GM23338 (cell line): ENCODE results near the gene ABCD3. TPM values are rescaled to one million over a fixed set of nuclear protein-coding genes. Genes with fewer than 3 reads are reported as not detected.

ENCODE experiments used
- ATAC-seq: fragments of 200-7000 bp; cut with Tn5 transposase; 3 replicates; pipeline ENCODE4 v1.9.1; 2020
- DNase-seq: peaks from one replicate; pipeline ENCODE4 v3.0.0-alpha.2; 2015; ENCODE audit warnings: low spot score
- H2AFZ ChIP-seq: fragments of 200-600 bp; sonication (generic); 2 replicates; pipeline ENCODE4 v1.8.0; 2016; ENCODE audit warnings: antibody characterized with exemption, mild to moderate bottlenecking, moderate library complexity
- H3F3A ChIP-seq: fragments of 200-600 bp; sonication (generic); replicated peaks from 2 replicates; pipeline ENCODE4 v1.8.0; 2017; ENCODE audit warnings: antibody characterized with exemption, mixed run types, low read depth
- H3K27ac ChIP-seq: fragments of 200-600 bp; sonication (generic); 2 replicates; pipeline ENCODE4 v1.6.1; 2016; ENCODE audit warnings: low read depth
- H3K27me3 ChIP-seq: fragments of 200-600 bp; sonication (generic); 2 replicates; pipeline ENCODE4 v1.8.0; 2016; ENCODE audit warnings: mild to moderate bottlenecking, mixed run types, moderate library complexity; ENCODE audit not compliant: insufficient read depth
- H3K36me3 ChIP-seq: fragments of 200-600 bp; sonication (generic); 2 replicates; pipeline ENCODE4 v1.8.0; 2016; ENCODE audit warnings: mild to moderate bottlenecking; ENCODE audit not compliant: insufficient read depth
- H3K4me1 ChIP-seq: fragments of 200-600 bp; sonication (generic); 2 replicates; pipeline ENCODE4 v1.8.0; 2016; ENCODE audit warnings: mild to moderate bottlenecking, moderate library complexity; ENCODE audit not compliant: insufficient read depth
- H3K4me2 ChIP-seq: fragments of 200-600 bp; sonication (generic); 2 replicates; pipeline ENCODE4 v1.7.1; 2017; ENCODE audit warnings: mixed run types
- H3K4me3 ChIP-seq: fragments of 200-600 bp; sonication (generic); 2 replicates; pipeline ENCODE4 v1.6.1; 2016; ENCODE audit warnings: mixed run types
- H3K79me2 ChIP-seq: fragments of 200-600 bp; sonication (generic); replicated peaks from 2 replicates; pipeline ENCODE4 v1.8.0; 2017; ENCODE audit warnings: mild to moderate bottlenecking; ENCODE audit not compliant: insufficient read depth
- H3K9me2 ChIP-seq: fragments of 200-600 bp; sonication (generic); 2 replicates; pipeline ENCODE4 v1.8.0; 2017; ENCODE audit not compliant: insufficient read depth
- H4K20me1 ChIP-seq: fragments of 200-600 bp; sonication (generic); replicated peaks from 2 replicates; pipeline ENCODE4 v1.8.0; 2017; ENCODE audit warnings: mild to moderate bottlenecking; ENCODE audit not compliant: insufficient read depth
- H3K27ac Mint-ChIP-seq: 2 replicates; pipeline ENCODE4 v1.8.0; 2020; ENCODE audit warnings: inconsistent platforms, mild to moderate bottlenecking, moderate library complexity, mixed read lengths
- H3K27me3 Mint-ChIP-seq: 3 replicates; pipeline ENCODE4 v1.8.0; 2022; ENCODE audit warnings: low read depth, mild to moderate bottlenecking, moderate library complexity, mixed read lengths, inconsistent platforms; ENCODE audit not compliant: insufficient read depth, poor library complexity
- H3K36me3 Mint-ChIP-seq: 3 replicates; pipeline ENCODE4 v1.8.0; 2021; ENCODE audit warnings: low read depth, mild to moderate bottlenecking, inconsistent platforms, moderate library complexity, mixed read lengths
- H3K4me1 Mint-ChIP-seq: 3 replicates; pipeline ENCODE4 v1.8.0; 2020; ENCODE audit warnings: mild to moderate bottlenecking, inconsistent platforms, mixed read lengths
- H3K4me3 Mint-ChIP-seq: 3 replicates; pipeline ENCODE4 v1.8.0; 2021; ENCODE audit warnings: moderate library complexity, mild to moderate bottlenecking, inconsistent platforms, mixed read lengths
- H3K9me3 Mint-ChIP-seq: 3 replicates; pipeline ENCODE4 v1.8.0; 2020; ENCODE audit warnings: moderate library complexity, mild to moderate bottlenecking, inconsistent platforms, mixed read lengths
- CREB1 ChIP-seq: fragments of 250-450 bp; sonication (Bioruptor Pico); IDR thresholded peaks from 2 replicates; pipeline ENCODE4 v1.5.0; 2020; ENCODE audit warnings: low read depth, mild to moderate bottlenecking, moderate library complexity
- CTCF ChIP-seq, 2 experiments: fragments of 200-600 bp in 1 of 2; sonication (generic) in 1 of 2; conservative IDR thresholded peaks; 2 replicates each; pipeline versions ENCODE4 v1.5.1 to v1.6.1; 2016 to 2017; ENCODE audit warnings: antibody characterized with exemption in 2 of 2, low read depth in 2 of 2, mild to moderate bottlenecking in 2 of 2, moderate library complexity in 1 of 2
- ETS1 ChIP-seq: IDR thresholded peaks from 2 replicates; pipeline ENCODE4 v1.6.1; 2016; ENCODE audit warnings: antibody characterized with exemption
- EZH2 ChIP-seq: fragments of 200-600 bp; sonication (generic); IDR thresholded peaks from one replicate; pipeline ENCODE4 v1.8.0; 2017; ENCODE audit warnings: antibody characterized with exemption, mild to moderate bottlenecking, low read depth; ENCODE audit not compliant: unreplicated experiment
- EZH2phosphoT487 ChIP-seq: fragments of 200-600 bp; sonication (generic); IDR thresholded peaks from one replicate; pipeline ENCODE4 v1.8.1; 2018; ENCODE audit warnings: antibody characterized with exemption; ENCODE audit not compliant: unreplicated experiment
- JUNB ChIP-seq: IDR thresholded peaks from one replicate; pipeline ENCODE4 v1.6.1; 2016; ENCODE audit warnings: antibody characterized with exemption; ENCODE audit not compliant: unreplicated experiment
- NANOG ChIP-seq: IDR thresholded peaks from 2 replicates; pipeline ENCODE4 v1.6.1; 2016; ENCODE audit warnings: antibody characterized with exemption, borderline replicate concordance
- POLR2AphosphoS5 ChIP-seq: IDR thresholded peaks from 2 replicates; pipeline ENCODE4 v1.6.1; 2016; ENCODE audit warnings: antibody characterized with exemption, low read depth
- REST ChIP-seq: IDR thresholded peaks from one replicate; pipeline ENCODE4 v1.6.1; 2018; ENCODE audit warnings: antibody characterized with exemption; ENCODE audit not compliant: unreplicated experiment
- STAT1 ChIP-seq: IDR thresholded peaks from one replicate; pipeline ENCODE4 v1.6.1; 2016; ENCODE audit warnings: antibody characterized with exemption; ENCODE audit not compliant: unreplicated experiment
- ZNF114 ChIP-seq: fragments of 250-450 bp; sonication (Bioruptor Pico); IDR thresholded peaks from 2 replicates; pipeline ENCODE4 v1.5.0; 2020; ENCODE audit warnings: mild to moderate bottlenecking, moderate library complexity
- ZNF331 ChIP-seq: fragments of 250-450 bp; sonication (Bioruptor Pico); IDR thresholded peaks from 2 replicates; pipeline ENCODE4 v1.5.0; 2020; ENCODE audit warnings: low read depth, mild to moderate bottlenecking, moderate library complexity
- ZNF462 ChIP-seq: fragments of 250-450 bp; sonication (Bioruptor Pico); IDR thresholded peaks from 2 replicates; pipeline ENCODE4 v1.5.0; 2020; ENCODE audit warnings: mild to moderate bottlenecking, moderate library complexity
- polyA plus RNA-seq: library from polyadenylated mRNA; unstranded; fragments of >200 nt; fragmentation: Nextera tagmentation; extraction: Ambion mirVana; gene quantifications from 2 replicates; pipeline ENCODE4 v1.2.1, GENCODE V29; 2016
- total RNA-seq: library from RNA; depleted of rRNA; stranded (reverse); fragments of >200 nt; shearing (Covaris generic); gene quantifications from 2 replicates; pipeline ENCODE4 v1.2.3, GENCODE V29; 2014

Gene ABCD3
- total and polyA plus RNA-seq, 2 experiments from 2014 or later, result 12.3 to 24.0 TPM

- peaks cover 17% of the 10 kb centered on the region; the same call in 2 of the 3 replicates for H3K36me3 Mint-ChIP-seq
- Histone ChIP-seq H3F3A (no peaks in the 10 kb centered on the region), H3K4me3 (no peak overlapping the region), H3K4me2 (no peak overlapping the region), H3K36me3 (peaks cover 10% of the 10 kb centered on the region; the same call in 1 of the 2 replicates), H3K4me1 (0 out of 2 replicates have a peak, but pooled peaks cover 8% of the 10 kb centered on the region), H3K79me2 (no peaks in the 10 kb centered on the region), H2AFZ (no peak overlapping the region), H3K9me2 (peaks cover 6% of the 10 kb centered on the region; the same call in 1 of the 2 replicates), H3K27ac (no peak overlapping the region), H4K20me1 (no peaks in the 10 kb centered on the region), H3K27me3 (no peaks in the 10 kb centered on the region)
- peaks cover 2% of the 10 kb centered on the region for H3K27me3 Mint-ChIP-seq
- no peak for TF ChIP-seq ZNF114 (CRISPR knock-in tag)
- TF ChIP-seq ETS1, result no peak
- TF ChIP-seq ZNF331 (CRISPR knock-in tag), result no peak
- no peak for TF ChIP-seq EZH2
- TF ChIP-seq ZNF462 (CRISPR knock-in tag), result no peak
- TF ChIP-seq NANOG, result no peak
- no peak for TF ChIP-seq EZH2phosphoT487
- no peak for TF ChIP-seq CTCF (conservative IDR thresholded peaks at IDR 0.05; ENCODE audit: low read depth in 2 of 2)
- no peak for TF ChIP-seq POLR2AphosphoS5
- TF ChIP-seq STAT1, result no peak
- no peak for TF ChIP-seq JUNB
- no peak for TF ChIP-seq CREB1 (CRISPR knock-in tag)
- TF ChIP-seq REST, result no peak
- no peak overlapping the region for H3K4me3 Mint-ChIP-seq
- no peak overlapping the region for H3K27ac Mint-ChIP-seq
- peaks cover 24% of the 10 kb centered on the region for H3K9me3 Mint-ChIP-seq
- ATAC-seq, result no peak
- no peak for DNase-seq
- peaks cover 10% of the 10 kb centered on the region for H3K4me1 Mint-ChIP-seq
Measured at GRCh38 chr1:94389298-94389697, 28.9 kb upstream of the ABCD3 start.
